GM12878 (cell line): Measurements from ENCODE around the gene IMPG2. TPM values are rescaled to one million over a fixed set of nuclear protein-coding genes. Genes with fewer than 3 reads are reported as not detected.

ENCODE experiments used
- ATAC-seq: fragments of 200-7000 bp; cut with Tn5 transposase; 3 replicates; pipeline ENCODE4 v1.9.1; 2020; ENCODE audit warnings: mild to moderate bottlenecking, moderate library complexity
- BruUV-seq: library from RNA; stranded (reverse); fragments of 400-500 nt; replicated peaks from 2 replicates; lab custom pipeline; 2021; lab: Mats Ljungman, UMichigan
- CTCF ChIA-PET: fragments of 300-600 bp; sonication (Branson Sonifier 250); formaldehyde crosslinking; extraction: SDS; loops from one replicate; lab custom pipeline; 2021; ENCODE audit warnings: inconsistent platforms; lab: Yijun Ruan, JAX
- POLR2A ChIA-PET: fragments of 350-600 bp; formaldehyde crosslinking; extraction: SDS; loops from one replicate; lab custom pipeline; 2021; ENCODE audit warnings: inconsistent platforms; lab: Charles Lee
- RAD21 ChIA-PET: fragments of 300-600 bp; sonication (Branson Sonifier 250); formaldehyde crosslinking; loops from one replicate; lab custom pipeline; 2023; ENCODE audit warnings: antibody characterized with exemption; ENCODE audit not compliant: unreplicated experiment; lab: Charles Lee
- SMC1A ChIA-PET: fragments of 300-600 bp; sonication (Branson Sonifier 250); formaldehyde crosslinking; loops from one replicate; lab custom pipeline; 2023; ENCODE audit not compliant: unreplicated experiment, uncharacterized antibody; lab: Charles Lee
- DNase-seq: peaks from one replicate; pipeline ENCODE4 v3.0.0-alpha.2; 2011; ENCODE audit warnings: low read depth, low spot score
- FAIRE-seq: peaks from 3 replicates; lab custom pipeline; 2011; peaks lifted over from hg19 to GRCh38; lab: Jason Lieb, UNC
- H2AFZ ChIP-seq: 2 replicates; pipeline ENCODE4 v1.6.0; 2011; ENCODE audit warnings: low read depth, low read length, control low read depth; ENCODE audit not compliant: control insufficient read depth
- H3K27ac ChIP-seq: 2 replicates; pipeline ENCODE4 v1.5.1; 2011; ENCODE audit warnings: control low read depth; ENCODE audit not compliant: control insufficient read depth, insufficient read depth
- H3K27me3 ChIP-seq, 2 experiments: replicated peaks in 1 of 2; 2 replicates each; pipeline versions ENCODE4 v1.6.0 to v1.6.1; 2011; ENCODE audit warnings: low read length in 1 of 2; ENCODE audit not compliant: control insufficient read depth in 2 of 2, insufficient read depth in 2 of 2
- H3K36me3 ChIP-seq, 2 experiments: 2 replicates each; pipeline ENCODE4 v1.5.1; 2011; ENCODE audit warnings: low read length in 1 of 2; ENCODE audit not compliant: control insufficient read depth in 2 of 2, insufficient read depth in 2 of 2
- H3K4me1 ChIP-seq: 2 replicates; pipeline ENCODE4 v1.6.1; 2011; ENCODE audit warnings: mild to moderate bottlenecking, low read length, moderate library complexity, mixed read lengths; ENCODE audit not compliant: control insufficient read depth, insufficient read depth
- H3K4me2 ChIP-seq: 2 replicates; pipeline ENCODE4 v1.6.0; 2011; ENCODE audit warnings: control low read depth; ENCODE audit not compliant: control insufficient read depth, insufficient read depth
- H3K4me3 ChIP-seq: fragments of 200-600 bp; sonication (generic); 2 replicates; pipeline ENCODE4 v1.5.1; 2016
- H3K79me2 ChIP-seq: 2 replicates; pipeline ENCODE4 v1.6.0; 2011; ENCODE audit warnings: low read length; ENCODE audit not compliant: control insufficient read depth, insufficient read depth
- H3K9ac ChIP-seq: 2 replicates; pipeline ENCODE4 v1.8.0; 2011; ENCODE audit warnings: low read length, control low read depth, mixed read lengths; ENCODE audit not compliant: control insufficient read depth, insufficient read depth
- H3K9me3 ChIP-seq: replicated peaks from 3 replicates; pipeline ENCODE4 v1.5.1; 2011; ENCODE audit warnings: mild to moderate bottlenecking, low read length; ENCODE audit not compliant: control insufficient read depth, insufficient read depth
- H4K20me1 ChIP-seq: 2 replicates; pipeline ENCODE4 v1.6.0; 2011; ENCODE audit not compliant: control insufficient read depth, insufficient read depth
- ASH2L ChIP-seq: fragments of 300-600, 200-600 bp; sonication (generic); IDR thresholded peaks from 2 replicates; pipeline ENCODE4 v1.6.1; 2017; ENCODE audit warnings: low read depth, mild to moderate bottlenecking, borderline replicate concordance
- CHD2 ChIP-seq: IDR thresholded peaks from 2 replicates; pipeline ENCODE4 v1.6.1; 2011; ENCODE audit warnings: low read depth, low read length, improper control_type of control experiment, borderline replicate concordance
- FOXM1 ChIP-seq: IDR thresholded peaks from 2 replicates; pipeline ENCODE4 v1.6.1; 2012; ENCODE audit warnings: low read depth, mild to moderate bottlenecking, inconsistent platforms, low read length, moderate library complexity
- HDAC2 ChIP-seq: fragments of 200-600 bp; sonication (generic); IDR thresholded peaks from 2 replicates; pipeline ENCODE4 v1.6.1; 2017
- JUNB ChIP-seq: IDR thresholded peaks from 2 replicates; pipeline ENCODE4 v1.6.1; 2016; ENCODE audit warnings: antibody characterized with exemption, mild to moderate bottlenecking
- KDM1A ChIP-seq: fragments of 200-600 bp; sonication (generic); IDR thresholded peaks from 2 replicates; pipeline ENCODE4 v1.6.1; 2016; ENCODE audit warnings: borderline replicate concordance
- NBN ChIP-seq: fragments of 450-650 bp; IDR thresholded peaks from 2 replicates; pipeline ENCODE4 v1.6.1; 2016
- NFYA ChIP-seq: IDR thresholded peaks from 2 replicates; pipeline ENCODE4 v1.6.1; 2011; ENCODE audit warnings: low read depth, mild to moderate bottlenecking, low read length, improper control_type of control experiment, borderline replicate concordance
- NFYB ChIP-seq: IDR thresholded peaks from 2 replicates; pipeline ENCODE4 v1.6.1; 2011; ENCODE audit warnings: low read depth, mild to moderate bottlenecking, low read length, improper control_type of control experiment, moderate library complexity; ENCODE audit not compliant: insufficient read depth
- NR2C1 ChIP-seq: fragments of 450-650 bp; IDR thresholded peaks from 2 replicates; pipeline ENCODE4 v1.6.1; 2017; ENCODE audit warnings: antibody characterized with exemption, mild to moderate bottlenecking, moderate library complexity
- PML ChIP-seq: IDR thresholded peaks from 2 replicates; pipeline ENCODE4 v1.6.1; 2012; ENCODE audit warnings: low read length, inconsistent platforms
- RBBP5 ChIP-seq: fragments of 200-600 bp; sonication (generic); conservative IDR thresholded peaks from 2 replicates; pipeline ENCODE4 v1.6.1; 2016
- SIN3A ChIP-seq: IDR thresholded peaks from 2 replicates; pipeline ENCODE4 v1.6.1; 2012; ENCODE audit warnings: low read depth, low read length, improper control_type of control experiment
- SIX5 ChIP-seq: IDR thresholded peaks from 2 replicates; pipeline ENCODE4 v1.6.1; 2011; ENCODE audit warnings: mild to moderate bottlenecking, low read depth, low read length, moderate library complexity; ENCODE audit not compliant: severe bottlenecking
- SMC3 ChIP-seq: IDR thresholded peaks from 2 replicates; pipeline ENCODE4 v1.6.1; 2011; ENCODE audit warnings: low read length, improper control_type of control experiment, borderline replicate concordance
- SP1 ChIP-seq: IDR thresholded peaks from one replicate; pipeline ENCODE4 v1.6.1; 2011; ENCODE audit warnings: low read depth, low read length
- SREBF1 ChIP-seq: IDR thresholded peaks from 2 replicates; pipeline ENCODE4 v1.6.1; 2012; ENCODE audit warnings: mild to moderate bottlenecking, low read length
- STAT3 ChIP-seq: IDR thresholded peaks from 2 replicates; pipeline ENCODE4 v1.6.1; 2011; ENCODE audit warnings: low read depth, low read length, improper control_type of control experiment
- TAF1 ChIP-seq: IDR thresholded peaks from 2 replicates; pipeline ENCODE4 v1.6.1; 2011; ENCODE audit warnings: mild to moderate bottlenecking, low read depth, low read length, borderline replicate concordance
- WGBS: methylation state at CpG from one replicate; pipeline ENCODE4 v1.1.6; 2016; ENCODE audit warnings: low lambda C conversion rate; ENCODE audit not compliant: insufficient replicate concordance, insufficient coverage; ENCODE audit errors: missing lambda C conversion rate; 5-methylcytosine and 5-hydroxymethylcytosine counted together
- in situ Hi-C: fragments of 300-500 bp; cut with MboI; formaldehyde crosslinking; loops from 9 replicates; pipeline ENCODE4 v1.14.3; 2018; ENCODE audit warnings: mixed read lengths
- intact Hi-C: fragments of 100-400 bp; cut with micrococcal nuclease; formaldehyde crosslinking; loops from one replicate; pipeline ENCODE4 v1.14.2; 2022; ENCODE audit not compliant: unreplicated experiment
- polyA plus RNA-seq, 11 experiments: library from polyadenylated mRNA; depleted of rRNA in 4 of 11; unstranded in 6 of 11; stranded (reverse) in 5 of 11; fragments of >200 nt; fragmentation: Nextera tagmentation in 4 of 11; fragmentation: Illumina TruSeq in 1 of 11; extraction: Ambion mirVana in 4 of 11; extraction: Trizol in 1 of 11; gene quantifications; 1 replicate in 1 of 11; 2 replicates in 10 of 11; pipeline versions ENCODE4 v1.2.1 to v1.2.3, GENCODE V29; 2011 to 2016; ENCODE audit warnings: inconsistent platforms in 2 of 11, missing spikeins in 2 of 11, low read depth in 1 of 11
- total RNA-seq, 4 experiments: library from RNA; depleted of rRNA in 3 of 4; stranded (reverse); fragments of >200 nt in 3 of 4; fragmentation: Illumina TruSeq in 1 of 4; extraction: Trizol in 1 of 4; gene quantifications; 2 replicates each; pipeline versions ENCODE4 v1.2.1 to v1.2.3, GENCODE V29; 2013 to 2021
- TF ChIP-seq, protein P1 (sequence below): IDR thresholded peaks from 2 replicates; pipeline ENCODE4 v1.6.1; 2012; ENCODE audit warnings: improper control_type of control experiment, low read depth, low read length; ENCODE audit not compliant: insufficient replicate concordance

Gene IMPG2
- total and polyA plus RNA-seq, 10 of the 15 experiments (the other 5 are each of a cell fraction or from before 2014, with no cell fraction given): under 0.01 to 0.17 (median 0.10) TPM; not detected in 3

DNA sequence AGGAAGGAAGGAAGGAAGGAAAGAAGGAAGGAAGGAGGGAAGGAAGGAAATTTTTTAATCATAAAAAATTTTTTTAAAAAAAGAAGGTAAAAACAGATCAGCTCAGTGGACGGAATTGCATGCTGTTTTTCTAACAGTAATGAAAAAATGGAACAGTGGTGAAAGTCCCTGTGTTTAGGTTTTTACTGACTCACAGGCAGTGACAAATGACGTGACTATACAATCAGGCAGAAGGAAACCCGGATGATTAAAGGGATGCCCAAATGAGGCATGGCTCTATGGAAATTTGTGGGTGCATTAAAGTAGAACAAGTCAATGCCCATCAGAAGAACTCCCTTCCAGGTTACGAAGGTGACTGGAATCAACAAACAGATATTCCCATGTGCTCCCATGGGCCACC lies 135.0 kb downstream of the IMPG2 start:
- Histone ChIP-seq H3K4me3 (no peak overlapping the region), H3K4me1 (no peaks in the 10 kb centered on the region), H3K27ac (no peak overlapping the region), H2AFZ (no peak overlapping the region), H3K36me3 (no peaks in the 10 kb centered on the region), H3K4me2 (no peak overlapping the region), H4K20me1 (no peaks in the 10 kb centered on the region), H3K9me3 (no peaks in the 10 kb centered on the region), H3K9ac (no peak overlapping the region), H3K27me3 (no peaks in the 10 kb centered on the region), H3K79me2 (no peaks in the 10 kb centered on the region)
- POLR2A ChIA-PET: no interaction called here
- ATAC-seq (no peak), FAIRE-seq (no peak), DNase-seq (no peak)
- intact Hi-C loops (no loop called here), in situ Hi-C loops (no loop called here)
- 28% methylated on average over 4 of the region's 4 CpGs for WGBS
- CTCF ChIA-PET: no interaction called here
- BruUV-seq: no TSS peak
- SMC1A ChIA-PET: no interaction called here
- no peak for TF ChIP-seq NBN
- TF ChIP-seq NR2C1: no peak
- TF ChIP-seq TAF1: no peak
- no peak for TF ChIP-seq HDAC2
- TF ChIP-seq PML: no peak
- no peak for TF ChIP-seq SREBF1
- TF ChIP-seq STAT3: no peak
- TF ChIP-seq RBBP5: no peak
- no peak for TF ChIP-seq ASH2L
- no peak for TF ChIP-seq NFYB
- no peak for TF ChIP-seq SIX5
- no peak for TF ChIP-seq FOXM1
- no peak for TF ChIP-seq NFYA
- no peak for TF ChIP-seq SP1
- no peak for TF ChIP-seq CHD2
- no peak for TF ChIP-seq SMC3
- TF ChIP-seq SIN3A: no peak
- TF ChIP-seq, protein P1, sequence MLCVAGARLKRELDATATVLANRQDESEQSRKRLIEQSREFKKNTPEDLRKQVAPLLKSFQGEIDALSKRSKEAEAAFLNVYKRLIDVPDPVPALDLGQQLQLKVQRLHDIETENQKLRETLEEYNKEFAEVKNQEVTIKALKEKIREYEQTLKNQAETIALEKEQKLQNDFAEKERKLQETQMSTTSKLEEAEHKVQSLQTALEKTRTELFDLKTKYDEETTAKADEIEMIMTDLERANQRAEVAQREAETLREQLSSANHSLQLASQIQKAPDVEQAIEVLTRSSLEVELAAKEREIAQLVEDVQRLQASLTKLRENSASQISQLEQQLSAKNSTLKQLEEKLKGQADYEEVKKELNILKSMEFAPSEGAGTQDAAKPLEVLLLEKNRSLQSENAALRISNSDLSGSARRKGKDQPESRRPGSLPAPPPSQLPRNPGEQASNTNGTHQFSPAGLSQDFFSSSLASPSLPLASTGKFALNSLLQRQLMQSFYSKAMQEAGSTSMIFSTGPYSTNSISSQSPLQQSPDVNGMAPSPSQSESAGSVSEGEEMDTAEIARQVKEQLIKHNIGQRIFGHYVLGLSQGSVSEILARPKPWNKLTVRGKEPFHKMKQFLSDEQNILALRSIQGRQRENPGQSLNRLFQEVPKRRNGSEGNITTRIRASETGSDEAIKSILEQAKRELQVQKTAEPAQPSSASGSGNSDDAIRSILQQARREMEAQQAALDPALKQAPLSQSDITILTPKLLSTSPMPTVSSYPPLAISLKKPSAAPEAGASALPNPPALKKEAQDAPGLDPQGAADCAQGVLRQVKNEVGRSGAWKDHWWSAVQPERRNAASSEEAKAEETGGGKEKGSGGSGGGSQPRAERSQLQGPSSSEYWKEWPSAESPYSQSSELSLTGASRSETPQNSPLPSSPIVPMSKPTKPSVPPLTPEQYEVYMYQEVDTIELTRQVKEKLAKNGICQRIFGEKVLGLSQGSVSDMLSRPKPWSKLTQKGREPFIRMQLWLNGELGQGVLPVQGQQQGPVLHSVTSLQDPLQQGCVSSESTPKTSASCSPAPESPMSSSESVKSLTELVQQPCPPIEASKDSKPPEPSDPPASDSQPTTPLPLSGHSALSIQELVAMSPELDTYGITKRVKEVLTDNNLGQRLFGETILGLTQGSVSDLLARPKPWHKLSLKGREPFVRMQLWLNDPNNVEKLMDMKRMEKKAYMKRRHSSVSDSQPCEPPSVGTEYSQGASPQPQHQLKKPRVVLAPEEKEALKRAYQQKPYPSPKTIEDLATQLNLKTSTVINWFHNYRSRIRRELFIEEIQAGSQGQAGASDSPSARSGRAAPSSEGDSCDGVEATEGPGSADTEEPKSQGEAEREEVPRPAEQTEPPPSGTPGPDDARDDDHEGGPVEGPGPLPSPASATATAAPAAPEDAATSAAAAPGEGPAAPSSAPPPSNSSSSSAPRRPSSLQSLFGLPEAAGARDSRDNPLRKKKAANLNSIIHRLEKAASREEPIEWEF: no peak
- no peak for TF ChIP-seq JUNB
- no peak for TF ChIP-seq KDM1A
- RAD21 ChIA-PET: no interaction called here
